ENCODE results near the gene RCL1. TPM values are rescaled to one million over a fixed set of nuclear protein-coding genes. Genes with fewer than 3 reads are reported as not detected.

RCL1 gene
- polyA plus RNA-seq, 3 donors = 2.2 to 3.0 (median 3.0) TPM

DNA sequence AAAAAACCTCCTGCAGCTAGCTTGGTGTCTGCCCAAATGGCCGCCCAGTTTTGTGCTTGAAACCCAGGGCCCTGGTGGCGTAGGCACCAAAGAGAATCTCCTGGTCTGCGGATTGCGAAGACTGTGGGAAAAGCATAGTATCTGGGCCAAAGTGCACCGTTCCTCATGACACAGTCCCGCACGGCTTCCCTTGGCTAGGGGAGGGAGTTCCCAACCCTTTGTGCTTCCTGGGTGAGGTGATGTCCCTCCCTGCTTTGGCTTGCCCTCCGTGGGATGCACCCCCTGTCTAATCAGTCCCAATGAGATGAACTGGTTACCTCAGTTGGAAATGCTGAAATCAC is 109.4 kb downstream of the RCL1 start:
- Histone ChIP-seq H3K4me3 (replicated peaks in 1 of 3; ENCODE audit: low read depth in 2 of 3, low read length in 3 of 3) (no peak overlapping the region), H3K9ac (ENCODE audit: insufficient read depth, low read length, poor library complexity, severe bottlenecking) (peak overlapping the region; percentile 46), H3K4me2 (replicated peaks; ENCODE audit: extremely low read depth, low read length, poor library complexity, severe bottlenecking) (peak overlapping the region; percentile 53), H4K20me1 (ENCODE audit: insufficient read depth, low read length) (no peaks in the 10 kb centered on the region), H3K4me1 (ENCODE audit: control insufficient read depth in 1 of 2, insufficient read depth in 2 of 2, low read length in 2 of 2) (peaks cover 17 to 22% of the 10 kb centered on the region in 2 donors), H3K36me3 (replicated peaks in 1 of 2; ENCODE audit: control insufficient read depth in 1 of 2, insufficient read depth in 2 of 2, low read length in 2 of 2) (no peaks in the 10 kb centered on the region), H3K27me3 (ENCODE audit: control insufficient read depth in 2 of 2, insufficient read depth in 2 of 2, low read length in 2 of 2) (no peaks in the 10 kb centered on the region), H2AFZ (ENCODE audit: insufficient read depth, low read depth, low read length, poor library complexity, severe bottlenecking) (peak overlapping the region; percentile 85), H3K27ac (ENCODE audit: low read depth in 1 of 2, low read length in 2 of 2) (no peak overlapping the region), H3K79me2 (ENCODE audit: insufficient read depth, low read length) (no peaks in the 10 kb centered on the region), H3K9me3 (replicated peaks in 1 of 2; ENCODE audit: control insufficient read depth in 1 of 2, insufficient read depth in 1 of 2, low read length in 2 of 2) (no peaks in the 10 kb centered on the region)
- Mint-ChIP-seq H3K4me3 (peak overlapping the region; percentile 62 to 82), H3K27ac (no peak overlapping the region), H3K36me3 (peaks cover 3 to 4% of the 10 kb centered on the region in 2 donors), H3K4me1 (peaks cover 26% of the 10 kb centered on the region), H3K27me3 (ENCODE audit: low read depth in 3 of 3) (peaks cover 0 to 2% (median 0%) of the 10 kb centered on the region in 3 donors), H3K9me3 (peaks cover 2 to 24% (median 14%) of the 10 kb centered on the region in 7 donors)
- intact Hi-C loops (cut with micrococcal nuclease) = no loop called here
- WGBS (ENCODE audit: insufficient coverage) = 76% methylated on average over 6 of the region's 8 CpGs
- no peak for DNase-seq
- TF ChIP-seq, protein P1, sequence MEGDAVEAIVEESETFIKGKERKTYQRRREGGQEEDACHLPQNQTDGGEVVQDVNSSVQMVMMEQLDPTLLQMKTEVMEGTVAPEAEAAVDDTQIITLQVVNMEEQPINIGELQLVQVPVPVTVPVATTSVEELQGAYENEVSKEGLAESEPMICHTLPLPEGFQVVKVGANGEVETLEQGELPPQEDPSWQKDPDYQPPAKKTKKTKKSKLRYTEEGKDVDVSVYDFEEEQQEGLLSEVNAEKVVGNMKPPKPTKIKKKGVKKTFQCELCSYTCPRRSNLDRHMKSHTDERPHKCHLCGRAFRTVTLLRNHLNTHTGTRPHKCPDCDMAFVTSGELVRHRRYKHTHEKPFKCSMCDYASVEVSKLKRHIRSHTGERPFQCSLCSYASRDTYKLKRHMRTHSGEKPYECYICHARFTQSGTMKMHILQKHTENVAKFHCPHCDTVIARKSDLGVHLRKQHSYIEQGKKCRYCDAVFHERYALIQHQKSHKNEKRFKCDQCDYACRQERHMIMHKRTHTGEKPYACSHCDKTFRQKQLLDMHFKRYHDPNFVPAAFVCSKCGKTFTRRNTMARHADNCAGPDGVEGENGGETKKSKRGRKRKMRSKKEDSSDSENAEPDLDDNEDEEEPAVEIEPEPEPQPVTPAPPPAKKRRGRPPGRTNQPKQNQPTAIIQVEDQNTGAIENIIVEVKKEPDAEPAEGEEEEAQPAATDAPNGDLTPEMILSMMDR (IDR thresholded peaks at IDR 0.05) = no peak

DNA sequence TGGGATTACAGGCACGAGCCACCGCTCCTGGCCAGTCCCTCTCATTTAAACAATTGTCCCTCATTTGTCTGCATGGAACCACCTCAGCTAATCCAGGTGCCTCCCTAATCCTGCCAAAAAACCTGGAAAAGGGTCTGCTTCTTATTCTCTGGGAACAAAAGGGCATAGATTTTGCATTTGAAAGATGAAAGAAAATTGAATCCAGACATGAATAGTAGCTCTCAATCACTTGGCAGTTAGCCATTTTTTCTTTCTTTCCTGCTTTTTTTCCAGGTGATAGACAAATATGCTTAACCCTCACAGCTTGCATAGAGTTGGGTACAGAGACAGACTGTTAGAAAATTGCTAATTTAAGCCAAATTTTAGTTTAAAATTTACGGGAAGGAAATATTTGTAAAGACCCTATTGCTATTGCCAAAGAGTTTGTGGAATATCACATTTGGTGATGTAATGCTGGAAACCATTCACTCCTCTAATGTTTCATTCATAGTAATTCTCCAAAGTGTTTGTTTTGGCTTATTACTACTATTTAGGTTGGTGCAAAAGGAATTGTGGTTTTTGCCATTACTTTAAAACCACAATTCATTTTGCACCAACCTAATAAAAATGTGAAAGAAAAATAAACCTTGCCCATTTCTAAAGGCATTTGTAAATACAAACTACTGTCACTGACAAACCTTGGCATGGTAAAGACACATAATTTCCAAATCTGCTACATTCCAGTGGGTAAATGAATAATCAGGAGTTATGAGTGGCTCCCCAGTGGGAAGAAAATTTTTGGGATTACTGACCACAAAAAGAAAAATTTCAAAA is 111.8 kb downstream of the RCL1 start:
- Histone ChIP-seq H4K20me1 (ENCODE audit: insufficient read depth, low read length) (no peaks in the 10 kb centered on the region), H3K36me3 (replicated peaks in 1 of 2; ENCODE audit: control insufficient read depth in 1 of 2, insufficient read depth in 2 of 2, low read length in 2 of 2) (no peaks in the 10 kb centered on the region), H2AFZ (ENCODE audit: insufficient read depth, low read depth, low read length, poor library complexity, severe bottlenecking) (no peak overlapping the region), H3K9me3 (replicated peaks in 1 of 2; ENCODE audit: control insufficient read depth in 1 of 2, insufficient read depth in 1 of 2, low read length in 2 of 2) (no peaks in the 10 kb centered on the region), H3K9ac (ENCODE audit: insufficient read depth, low read length, poor library complexity, severe bottlenecking) (no peak overlapping the region), H3K27me3 (ENCODE audit: control insufficient read depth in 2 of 2, insufficient read depth in 2 of 2, low read length in 2 of 2) (no peaks in the 10 kb centered on the region), H3K4me3 (replicated peaks in 1 of 3; ENCODE audit: low read depth in 2 of 3, low read length in 3 of 3) (no peak overlapping the region), H3K4me2 (replicated peaks; ENCODE audit: extremely low read depth, low read length, poor library complexity, severe bottlenecking) (no peak overlapping the region), H3K79me2 (ENCODE audit: insufficient read depth, low read length) (no peaks in the 10 kb centered on the region), H3K4me1 (ENCODE audit: control insufficient read depth in 1 of 2, insufficient read depth in 2 of 2, low read length in 2 of 2) (peaks cover 17 to 22% of the 10 kb centered on the region in 2 donors), H3K27ac (ENCODE audit: low read depth in 1 of 2, low read length in 2 of 2) (no peak overlapping the region)
- WGBS (ENCODE audit: insufficient coverage) = 95% methylated on average over 2 of the region's 3 CpGs
- DNase-seq = no peak
- Mint-ChIP-seq H3K4me1 (peaks cover 26% of the 10 kb centered on the region), H3K27ac (no peak overlapping the region), H3K9me3 (peaks cover 0 to 10% (median 9%) of the 10 kb centered on the region in 7 donors), H3K4me3 (no peak overlapping the region), H3K27me3 (ENCODE audit: low read depth in 3 of 3) (no peaks in the 10 kb centered on the region), H3K36me3 (peaks cover 3 to 4% of the 10 kb centered on the region in 2 donors)
- TF ChIP-seq, protein P1 (IDR thresholded peaks at IDR 0.05) = no peak
- intact Hi-C loops (cut with micrococcal nuclease) = no loop called here
